ENCODE data around the gene SEPTIN8.

DNA sequence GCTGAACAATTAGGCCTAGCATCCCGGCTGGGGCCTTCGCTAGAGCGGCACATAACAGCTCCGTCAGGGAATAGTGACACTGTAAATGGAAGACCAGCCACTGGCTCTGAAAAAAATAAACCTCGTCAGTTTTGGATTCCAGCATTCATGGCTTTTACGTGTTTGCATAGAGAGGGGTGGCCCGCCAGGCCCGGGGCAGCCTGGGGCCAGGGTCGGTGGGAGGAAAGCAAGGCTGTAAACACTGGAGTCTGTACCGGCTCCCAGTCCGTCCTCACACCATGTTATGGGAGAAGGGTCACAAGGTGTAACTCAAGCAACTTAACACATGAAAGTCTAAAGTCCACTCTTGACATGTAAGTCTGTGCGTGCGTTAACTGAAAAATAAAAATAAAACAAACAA, 18.6 kb downstream of the SEPTIN8 start:
- no peak for TF ChIP-seq JUND (IDR thresholded peaks at IDR 0.05; ENCODE audit: low read length)
- no peak for TF ChIP-seq POLR2AphosphoS5 (IDR thresholded peaks at IDR 0.05; ENCODE audit: low read depth, low read length)
- no peak for TF ChIP-seq PHF8 (conservative IDR thresholded peaks at IDR 0.05; ENCODE audit: low read depth, low read length)
- no peak for TF ChIP-seq CTCF (IDR thresholded peaks at IDR 0.05; ENCODE audit: control extremely low read depth in 1 of 3, insufficient read depth in 1 of 3, low read depth in 1 of 3, low read length in 3 of 3)
- no peak for TF ChIP-seq RAD21 (IDR thresholded peaks at IDR 0.05 in 1 of 2, conservative IDR thresholded peaks at IDR 0.05 in 1 of 2; ENCODE audit: low read depth in 2 of 2, low read length in 2 of 2)
- TF ChIP-seq POLR2A (IDR thresholded peaks at IDR 0.05; ENCODE audit: control extremely low read depth in 1 of 2, low read depth in 2 of 2, low read length in 2 of 2), result no peak
- no peak for TF ChIP-seq EP300 (IDR thresholded peaks at IDR 0.05; ENCODE audit: borderline replicate concordance in 1 of 2, low read depth in 2 of 2, low read length in 2 of 2)

All from H1 (cell line).